Spleen (tissue), 11 donors: Measurements from ENCODE around the gene CGNL1. TPM values are rescaled to one million over a fixed set of nuclear protein-coding genes. Genes with fewer than 3 reads are reported as not detected.

Experiments
- DNase-seq: peaks from one replicate; pipeline ENCODE4 v3.0.0-alpha.2; 2020
- H3K27ac ChIP-seq, 8 donors: fragments of 200-600 bp; sonication (generic) in 7 of 8; 1 replicate in 4 of 8; 2 replicates in 4 of 8; pipeline versions ENCODE4 v1.5.0 to v1.8.0; 2016 to 2021; ENCODE audit warnings: inconsistent platforms in 4 of 8, mild to moderate bottlenecking in 4 of 8, moderate library complexity in 1 of 8
- H3K27me3 ChIP-seq, 7 donors: fragments of 200-600 bp; sonication (generic) in 6 of 7; replicated peaks in 1 of 7; 1 replicate in 4 of 7; 2 replicates in 3 of 7; pipeline versions ENCODE4 v1.5.0 to v1.8.0; 2016 to 2021; ENCODE audit warnings: inconsistent platforms in 3 of 7, mild to moderate bottlenecking in 1 of 7
- H3K36me3 ChIP-seq, 6 donors: fragments of 200-600 bp; sonication (generic) in 5 of 6; 1 replicate in 4 of 6; 2 replicates in 2 of 6; pipeline versions ENCODE4 v1.5.0 to v1.8.0; 2016 to 2021; ENCODE audit warnings: inconsistent platforms in 2 of 6
- H3K4me1 ChIP-seq, 6 donors: fragments of 200-600 bp; sonication (generic) in 5 of 6; 1 replicate in 3 of 6; 2 replicates in 3 of 6; pipeline versions ENCODE4 v1.5.0 to v1.8.0; 2016 to 2021; ENCODE audit warnings: inconsistent platforms in 3 of 6
- H3K4me3 ChIP-seq, 8 donors: fragments of 200-600 bp; sonication (generic) in 7 of 8; 1 replicate in 4 of 8; 2 replicates in 4 of 8; pipeline versions ENCODE4 v1.5.0 to v1.8.0; 2016 to 2021; ENCODE audit warnings: inconsistent platforms in 4 of 8, mild to moderate bottlenecking in 4 of 8, moderate library complexity in 2 of 8
- H3K9me3 ChIP-seq, 8 donors: fragments of 200-600 bp; sonication (generic) in 7 of 8; 1 replicate in 4 of 8; 2 replicates in 4 of 8; pipeline versions ENCODE4 v1.5.0 to v1.8.0; 2016 to 2021; ENCODE audit warnings: inconsistent platforms in 4 of 8
- CTCF ChIP-seq, 11 experiments: fragments of 200-600 bp in 7 of 11; fragments of 450-650 bp in 4 of 11; sonication (generic) in 4 of 11; IDR thresholded peaks in 8 of 11; conservative IDR thresholded peaks in 3 of 11; 1 replicate in 7 of 11; 2 replicates in 4 of 11; pipeline versions ENCODE4 v1.4.0 to v1.8.0; 2016 to 2021; ENCODE audit warnings: antibody characterized with exemption in 11 of 11, inconsistent platforms in 4 of 11, mild to moderate bottlenecking in 1 of 11
- POLR2A ChIP-seq, 3 donors: fragments of 450-650 bp; IDR thresholded peaks; one replicate each; pipeline ENCODE4 v1.5.1; 2017; ENCODE audit warnings: antibody characterized with exemption in 3 of 3, mild to moderate bottlenecking in 1 of 3
- POLR2AphosphoS5 ChIP-seq, 3 donors: sonication (generic); formaldehyde crosslinking; IDR thresholded peaks; one replicate each; pipeline ENCODE4 v1.5.1; 2017; ENCODE audit warnings: antibody characterized with exemption in 3 of 3
- WGBS, 5 donors: extraction: QIAGEN DNeasy Blood & Tissue Kit in 3 of 5; methylation state at CpG; one replicate each; pipeline versions ENCODE4 v1.1.5 to v1.1.7; 2013 to 2018; 5-methylcytosine and 5-hydroxymethylcytosine counted together
- intact Hi-C: fragments of 100-400 bp; cut with DNase I; formaldehyde crosslinking; loops from one replicate; pipeline ENCODE4 v1.15.0; 2023; ENCODE audit warnings: low total_unique reads
- polyA plus RNA-seq, 3 donors: library from polyadenylated mRNA; stranded (reverse); fragments of 200-250 nt; gene quantifications; one replicate each; pipeline ENCODE4 v1.2.1, GENCODE V29; 2013
- total RNA-seq, 7 donors: library from RNA; depleted of rRNA in 3 of 7; stranded (reverse); fragments of >200 nt in 3 of 7; fragmentation: NEBNext Ultra II Directional in 4 of 7; extraction: Animal tissue kit (Norgen Biotek cat#: 25700) in 4 of 7; gene quantifications; one replicate each; pipeline versions ENCODE4 v1.1.0 to v1.2.1, GENCODE V29; 2016 to 2021
- donor health status: healthy with polysubstance abuse.
- donor health status: DM: no; HTN: no; CAD: no; lungs with moderate emphysema.
- donor health status: DM: no; HTN: no; CAD: no.
- donor health status: Bipolar disorder and iron deficiency.
- donor health status: healthy.
- donor health status: DM: no; HTN: no; CAD: no.
- donor health status: DM: yes; HTN: yes; CAD: no.

CGNL1 gene
- total and polyA plus RNA-seq, 10 donors: 0.07 to 0.73 (median 0.36) TPM

- Histone ChIP-seq H3K27me3 (no peaks in the 10 kb centered on the region), H3K36me3 (no peaks in the 10 kb centered on the region), H3K4me3 (no peak overlapping the region), H3K9me3 (peaks cover 0 to 21% (median 11%) of the 10 kb centered on the region in 8 donors), H3K4me1 (peaks cover 0 to 20% (median 10%) of the 10 kb centered on the region in 6 donors), H3K27ac (no peak overlapping the region)
- DNase-seq: no peak
- intact Hi-C loops: no loop called here
- 76 to 95% (median 81%) methylated on average over 1 of the region's 1 CpG for WGBS, 5 donors
- TF ChIP-seq POLR2AphosphoS5 (IDR thresholded peaks at IDR 0.05) (no peak), CTCF (IDR thresholded peaks at IDR 0.05 in 8 of 11, conservative IDR thresholded peaks at IDR 0.05 in 3 of 11) (no peak), POLR2A (IDR thresholded peaks at IDR 0.05) (no peak)
Measured at GRCh38 chr15:57582090-57582489, 205.8 kb downstream of the CGNL1 start.

GRCh38 chr15:57583282-57583681 lies 207.0 kb downstream of the CGNL1 start:
- WGBS, 5 donors: 69 to 89% (median 77%) methylated on average over 2 of the region's 2 CpGs
- Histone ChIP-seq H3K4me1 (peaks cover 0 to 21% (median 12%) of the 10 kb centered on the region in 6 donors), H3K9me3 (peaks cover 0 to 21% (median 11%) of the 10 kb centered on the region in 8 donors), H3K27ac (no peak overlapping the region), H3K27me3 (no peaks in the 10 kb centered on the region), H3K36me3 (no peaks in the 10 kb centered on the region), H3K4me3 (no peak overlapping the region)
- TF ChIP-seq CTCF (IDR thresholded peaks at IDR 0.05 in 8 of 11, conservative IDR thresholded peaks at IDR 0.05 in 3 of 11) (no peak), POLR2A (IDR thresholded peaks at IDR 0.05) (no peak), POLR2AphosphoS5 (IDR thresholded peaks at IDR 0.05) (no peak)
- intact Hi-C loops: no loop called here
- no peak for DNase-seq

- Histone ChIP-seq H3K36me3 (no peaks in the 10 kb centered on the region), H3K9me3 (peaks cover 0 to 21% (median 11%) of the 10 kb centered on the region in 8 donors), H3K4me3 (no peak overlapping the region), H3K27ac (no peak overlapping the region), H3K4me1 (peaks cover 0 to 17% (median 12%) of the 10 kb centered on the region in 6 donors), H3K27me3 (no peaks in the 10 kb centered on the region)
- WGBS, 5 donors: 84 to 99% (median 90%) methylated on average over 3 of the region's 3 CpGs
- no peak for DNase-seq
- intact Hi-C loops: no loop called here
- TF ChIP-seq POLR2A (IDR thresholded peaks at IDR 0.05) (no peak), POLR2AphosphoS5 (IDR thresholded peaks at IDR 0.05) (no peak), CTCF (IDR thresholded peaks at IDR 0.05 in 8 of 11, conservative IDR thresholded peaks at IDR 0.05 in 3 of 11) (no peak)
Measured at GRCh38 chr15:57583720-57584119, 207.4 kb downstream of the CGNL1 start.

GRCh38 chr15:57586661-57587424 lies 210.5 kb downstream of the CGNL1 start:
- no peak for DNase-seq
- no peak for TF ChIP-seq POLR2A (IDR thresholded peaks at IDR 0.05)
- TF ChIP-seq CTCF (IDR thresholded peaks at IDR 0.05 in 8 of 11, conservative IDR thresholded peaks at IDR 0.05 in 3 of 11): no peak
- TF ChIP-seq POLR2AphosphoS5 (IDR thresholded peaks at IDR 0.05): no peak
- Histone ChIP-seq H3K27ac (peak overlapping the region in 7 of 8 donors; percentile 19 to 81 (median 38)), H3K4me1 (peaks cover 0 to 27% (median 18%) of the 10 kb centered on the region in 6 donors), H3K9me3 (peaks cover 0 to 21% (median 11%) of the 10 kb centered on the region in 8 donors), H3K36me3 (no peaks in the 10 kb centered on the region), H3K4me3 (no peak overlapping the region), H3K27me3 (peaks cover 0 to 17% (median 0%) of the 10 kb centered on the region in 7 donors)
- intact Hi-C loops: no loop called here
- 27 to 36% (median 33%) methylated on average over 6 of the region's 6 CpGs for WGBS, 5 donors
